HepG2 (cell line): ENCODE results near the gene NEK5. TPM values are rescaled to one million over a fixed set of nuclear protein-coding genes. Genes with fewer than 3 reads are reported as not detected.

Experiments used
- ARNT2 ChIP-seq: sonication (generic); formaldehyde crosslinking; IDR thresholded peaks from 2 replicates; pipeline ENCODE4 v1.8.0; 2022; ENCODE audit warnings: mild to moderate bottlenecking, low read depth, missing genetic modification reagents, moderate library complexity
- GTF2F1 ChIP-seq: fragments of 150-350 bp; IDR thresholded peaks from 2 replicates; pipeline ENCODE4 v1.6.1; 2014; ENCODE audit warnings: low read length
- HMGXB3 ChIP-seq: sonication (generic); formaldehyde crosslinking; IDR thresholded peaks from 2 replicates; pipeline ENCODE4 v1.4.0; 2020; ENCODE audit warnings: missing genetic modification reagents, borderline replicate concordance
- PHF21A ChIP-seq: sonication (generic); formaldehyde crosslinking; IDR thresholded peaks from 2 replicates; pipeline ENCODE4 v1.5.0; 2020; ENCODE audit warnings: mild to moderate bottlenecking, missing genetic modification reagents
- SATB2 ChIP-seq: sonication (generic); formaldehyde crosslinking; IDR thresholded peaks from 2 replicates; pipeline ENCODE4 v1.5.0; 2020; ENCODE audit warnings: missing genetic modification reagents
- SRF ChIP-seq: IDR thresholded peaks from 2 replicates; pipeline ENCODE4 v1.6.1; 2011; ENCODE audit warnings: mild to moderate bottlenecking, low read depth, low read length, moderate library complexity
- TEF ChIP-seq: sonication (generic); formaldehyde crosslinking; IDR thresholded peaks from 2 replicates; pipeline ENCODE4 v1.5.0; 2020; ENCODE audit warnings: missing genetic modification reagents
- ZBTB33 ChIP-seq: sonication (generic); formaldehyde crosslinking; IDR thresholded peaks from 2 replicates; pipeline ENCODE4 v1.4.0; 2020; ENCODE audit warnings: missing genetic modification reagents
- ZFP82 ChIP-seq: sonication (generic); formaldehyde crosslinking; IDR thresholded peaks from 2 replicates; pipeline ENCODE4 v1.5.1; 2020; ENCODE audit warnings: mild to moderate bottlenecking, missing genetic modification reagents, borderline replicate concordance
- ZNF558 ChIP-seq: sonication (generic); formaldehyde crosslinking; IDR thresholded peaks from 2 replicates; pipeline ENCODE4 v1.9.0; 2022; ENCODE audit warnings: mild to moderate bottlenecking, missing genetic modification reagents, borderline replicate concordance
- ZNF567 ChIP-seq: sonication (generic); formaldehyde crosslinking; IDR thresholded peaks from 2 replicates; pipeline ENCODE4 v1.8.1; 2023; ENCODE audit warnings: mild to moderate bottlenecking, missing genetic modification reagents, borderline replicate concordance
- ZNF572 ChIP-seq: sonication (generic); formaldehyde crosslinking; IDR thresholded peaks from 2 replicates; pipeline ENCODE4 v1.5.1; 2020; ENCODE audit warnings: mild to moderate bottlenecking, missing genetic modification reagents
- ZNF597 ChIP-seq: sonication (generic); formaldehyde crosslinking; IDR thresholded peaks from 2 replicates; pipeline ENCODE4 v1.5.0; 2020; ENCODE audit warnings: missing genetic modification reagents
- ZNF605 ChIP-seq: sonication (generic); formaldehyde crosslinking; IDR thresholded peaks from 2 replicates; pipeline ENCODE4 v1.8.0; 2022; ENCODE audit warnings: mild to moderate bottlenecking, missing genetic modification reagents
- ZNF780A ChIP-seq: sonication (generic); formaldehyde crosslinking; IDR thresholded peaks from 2 replicates; pipeline ENCODE4 v1.8.0; 2022; ENCODE audit warnings: mild to moderate bottlenecking, missing genetic modification reagents, moderate library complexity
- ZNF784 ChIP-seq: sonication (generic); formaldehyde crosslinking; IDR thresholded peaks from 2 replicates; pipeline ENCODE4 v1.5.1; 2020; ENCODE audit warnings: missing genetic modification reagents, mild to moderate bottlenecking, borderline replicate concordance
- ZUFSP ChIP-seq: sonication (generic); formaldehyde crosslinking; IDR thresholded peaks from 2 replicates; pipeline ENCODE4 v1.9.0; 2021; ENCODE audit warnings: missing genetic modification reagents, mild to moderate bottlenecking, borderline replicate concordance
- polyA plus RNA-seq, 8 experiments: library from polyadenylated mRNA; depleted of rRNA in 3 of 8; stranded (reverse) in 7 of 8; unstranded in 1 of 8; fragments of >200 nt; fragmentation: Illumina TruSeq in 4 of 8; extraction: Trizol in 4 of 8; gene quantifications; 2 replicates each; pipeline versions ENCODE4 v1.2.1 to v1.2.3, GENCODE V29; 2011 to 2016; ENCODE audit warnings: low read depth in 4 of 8, missing spikeins in 1 of 8, mixed read lengths in 1 of 8; ENCODE audit not compliant: insufficient read depth in 1 of 8
- total RNA-seq, 5 experiments: library from RNA; depleted of rRNA; stranded (reverse); fragments of >200 nt; fragmentation: Illumina TruSeq; extraction: Trizol; gene quantifications; 2 replicates each; pipeline ENCODE4 v1.2.3, GENCODE V29; 2016; ENCODE audit warnings: low read depth in 1 of 5

The NEK5 gene
- total and polyA plus RNA-seq, 2 of the 13 experiments (the other 11 are each of a cell fraction or from before 2014, with no cell fraction given) = 0.12 to 0.22 TPM

- TF ChIP-seq ZBTB33 (CRISPR knock-in tag) (no peak), ZNF558 (CRISPR knock-in tag) (no peak; the same call in 1 of the 2 replicates), ZNF605 (peak; percentile 97), TEF (CRISPR knock-in tag) (no peak), ZNF597 (no peak), GTF2F1 (peak; percentile 57; the same call in 1 of the 2 replicates), SRF (no peak), ZNF780A (CRISPR knock-in tag) (peak; percentile 74; the same call in 1 of the 2 replicates), ZNF784 (peak; percentile 89; the same call in 1 of the 2 replicates), ZUFSP (CRISPR knock-in tag) (no peak), HMGXB3 (CRISPR knock-in tag) (peak; percentile 77; the same call in 1 of the 2 replicates), ZNF572 (CRISPR knock-in tag) (peak; percentile 38; the same call in 1 of the 2 replicates), PHF21A (CRISPR knock-in tag) (peak; percentile 91), ZFP82 (CRISPR knock-in tag) (peak; percentile 50; the same call in 1 of the 2 replicates), ZNF567 (CRISPR knock-in tag) (peak; percentile 30; the same call in 1 of the 2 replicates), ARNT2 (CRISPR knock-in tag) (peak; percentile 98), SATB2 (CRISPR knock-in tag) (no peak)
Measured at GRCh38 chr13:52011632-52012511, 117.0 kb downstream of the NEK5 start, which contains the start of gene ALG11 (continued).
